ENCODE results near the gene UFM1. TPM values are rescaled to one million over a fixed set of nuclear protein-coding genes. Genes with fewer than 3 reads are reported as not detected.
"Not testable (repeated sequence)": the region's sequence is repeated elsewhere in the genome, so short reads cannot be mapped to it uniquely, and the experiment has no call there.

The UFM1 gene
- total RNA-seq, 1 donor from 2014 or later: 55.7 TPM

DNA sequence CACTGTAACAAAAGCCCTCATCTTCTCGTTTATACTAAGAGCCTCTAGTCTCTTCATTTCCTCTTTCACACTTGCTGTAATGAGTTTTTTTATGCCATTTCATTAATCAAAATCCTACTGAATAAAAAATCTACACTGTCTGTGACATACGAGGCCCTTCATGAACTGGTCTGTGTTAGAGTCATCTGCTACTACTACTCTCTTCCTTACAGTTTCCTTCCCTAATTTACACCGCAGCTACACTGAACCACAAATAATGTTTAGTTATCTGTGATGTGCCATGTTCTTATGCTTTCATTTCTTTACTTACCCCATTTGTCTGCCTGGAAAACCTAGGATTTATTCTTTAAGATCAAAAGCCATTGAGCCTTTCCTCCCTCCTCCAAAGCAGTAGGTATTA is 16.0 kb downstream of the UFM1 start:
- Mint-ChIP-seq H3K27me3 (no peaks in the 10 kb centered on the region), H3K4me3 (no peak overlapping the region), H3K27ac (no peak overlapping the region), H3K36me3 (ENCODE audit: low read depth) (peaks cover 28% of the 10 kb centered on the region), H3K9me3 (no peaks in the 10 kb centered on the region), H3K4me1 (peaks cover 13% of the 10 kb centered on the region)
- DNase-seq (no peak), ATAC-seq (ENCODE audit: low read depth) (no peak)
- ChIA-PET POLR2A (no interaction called here), CTCF (no interaction called here)
- TF ChIP-seq, protein P1, sequence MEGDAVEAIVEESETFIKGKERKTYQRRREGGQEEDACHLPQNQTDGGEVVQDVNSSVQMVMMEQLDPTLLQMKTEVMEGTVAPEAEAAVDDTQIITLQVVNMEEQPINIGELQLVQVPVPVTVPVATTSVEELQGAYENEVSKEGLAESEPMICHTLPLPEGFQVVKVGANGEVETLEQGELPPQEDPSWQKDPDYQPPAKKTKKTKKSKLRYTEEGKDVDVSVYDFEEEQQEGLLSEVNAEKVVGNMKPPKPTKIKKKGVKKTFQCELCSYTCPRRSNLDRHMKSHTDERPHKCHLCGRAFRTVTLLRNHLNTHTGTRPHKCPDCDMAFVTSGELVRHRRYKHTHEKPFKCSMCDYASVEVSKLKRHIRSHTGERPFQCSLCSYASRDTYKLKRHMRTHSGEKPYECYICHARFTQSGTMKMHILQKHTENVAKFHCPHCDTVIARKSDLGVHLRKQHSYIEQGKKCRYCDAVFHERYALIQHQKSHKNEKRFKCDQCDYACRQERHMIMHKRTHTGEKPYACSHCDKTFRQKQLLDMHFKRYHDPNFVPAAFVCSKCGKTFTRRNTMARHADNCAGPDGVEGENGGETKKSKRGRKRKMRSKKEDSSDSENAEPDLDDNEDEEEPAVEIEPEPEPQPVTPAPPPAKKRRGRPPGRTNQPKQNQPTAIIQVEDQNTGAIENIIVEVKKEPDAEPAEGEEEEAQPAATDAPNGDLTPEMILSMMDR (IDR thresholded peaks at IDR 0.05): no peak
- intact Hi-C loops (cut with micrococcal nuclease): no loop called here

DNA sequence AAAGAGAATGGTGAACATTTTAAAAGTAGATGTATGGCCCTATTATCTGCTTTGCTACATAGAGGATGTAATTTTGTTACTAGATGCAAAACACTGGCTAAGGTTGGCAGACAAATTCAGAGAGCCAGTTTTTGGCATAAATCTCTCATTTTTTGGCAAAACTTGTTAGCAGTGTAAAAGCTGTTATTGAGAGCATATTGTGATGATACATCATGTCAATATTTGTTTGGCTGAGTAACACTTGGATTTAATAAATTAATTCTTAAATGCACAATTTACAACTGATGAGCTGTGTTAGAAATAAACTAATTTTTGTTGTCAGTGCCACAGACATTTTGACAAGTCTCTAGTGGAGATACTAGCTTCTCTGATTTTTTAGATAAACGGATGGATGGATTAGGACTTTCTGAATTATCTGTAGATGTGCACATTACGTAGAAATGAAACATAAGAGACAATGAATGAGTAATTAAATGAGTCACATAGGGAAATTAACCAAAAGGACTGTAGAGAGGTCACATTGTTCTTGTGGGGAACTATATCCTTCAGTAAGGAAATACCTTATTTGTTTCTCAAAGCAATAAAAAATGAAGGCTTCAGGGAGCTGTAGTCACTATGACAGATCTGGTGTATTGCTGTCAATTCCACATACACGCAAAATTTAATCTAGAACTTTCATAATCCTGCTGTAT is 17.4 kb downstream of the UFM1 start:
- Mint-ChIP-seq H3K4me1 (peaks cover 1% of the 10 kb centered on the region), H3K4me3 (no peak overlapping the region), H3K27me3 (peaks cover 3% of the 10 kb centered on the region), H3K36me3 (ENCODE audit: low read depth) (peaks cover 16% of the 10 kb centered on the region), H3K27ac (no peak overlapping the region), H3K9me3 (no peaks in the 10 kb centered on the region)
- ChIA-PET POLR2A (no interaction called here), CTCF (no interaction called here)
- DNase-seq (no peak), ATAC-seq (ENCODE audit: low read depth) (no peak)
- intact Hi-C loops (cut with micrococcal nuclease): no loop called here
- TF ChIP-seq, protein P1 (IDR thresholded peaks at IDR 0.05): no peak

DNA sequence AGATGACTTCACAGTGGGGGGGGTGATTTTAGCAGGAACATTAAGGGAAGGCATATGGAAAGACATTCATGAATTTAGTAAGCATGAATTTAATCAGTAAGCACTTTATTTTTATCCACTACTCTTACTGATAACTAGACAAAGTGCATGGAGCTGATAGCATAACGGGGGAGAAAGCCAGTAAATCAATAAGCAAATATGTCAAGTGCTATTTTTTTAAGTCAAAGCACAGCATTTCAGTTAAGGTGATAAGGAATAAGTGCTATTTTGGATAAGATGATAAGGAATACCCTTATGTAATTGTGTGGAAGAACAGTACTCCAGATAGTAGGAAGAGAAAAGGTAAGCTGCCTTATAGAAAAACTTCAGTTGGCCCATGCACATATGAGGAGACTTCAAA is 19.4 kb downstream of the UFM1 start:
- TF ChIP-seq, protein P1 (IDR thresholded peaks at IDR 0.05): no peak
- CTCF ChIA-PET: no interaction called here
- no peak overlapping the region for H3K27ac Mint-ChIP-seq

DNA sequence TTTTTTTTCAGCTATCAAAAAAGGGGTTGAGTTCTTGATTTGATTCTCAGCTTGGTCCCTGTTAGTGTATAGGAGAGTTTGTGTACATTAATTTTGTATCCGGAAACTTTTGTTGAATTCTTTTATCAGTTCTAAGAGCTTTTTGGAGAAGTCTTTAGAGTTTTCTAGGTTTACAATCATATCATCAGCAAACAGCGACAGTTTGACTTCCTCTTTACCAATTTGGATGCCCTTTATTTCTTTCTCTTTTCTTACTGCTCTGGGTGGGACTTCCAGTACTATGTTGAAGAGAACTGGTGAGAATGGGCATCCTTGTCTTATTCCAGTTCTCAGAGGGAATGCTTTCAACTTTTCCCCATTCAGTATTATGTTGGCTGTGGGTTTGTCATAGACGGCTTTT is 20.4 kb downstream of the UFM1 start:
- H3K27ac Mint-ChIP-seq; H3K9me3 Mint-ChIP-seq; ATAC-seq (ENCODE audit: low read depth); intact Hi-C loops (cut with micrococcal nuclease); H3K4me3 Mint-ChIP-seq; H3K4me1 Mint-ChIP-seq; H3K36me3 Mint-ChIP-seq (ENCODE audit: low read depth); CTCF ChIA-PET; POLR2A ChIA-PET; DNase-seq: not testable (repeated sequence)
- peaks cover 13% of the 10 kb centered on the region for H3K27me3 Mint-ChIP-seq

More for the DNA sequence above, 19.4 kb downstream of the UFM1 start:
- no peak for DNase-seq
- peaks cover 11% of the 10 kb centered on the region for H3K27me3 Mint-ChIP-seq
- H3K4me1 Mint-ChIP-seq: no peaks in the 10 kb centered on the region
- H3K4me3 Mint-ChIP-seq: no peak overlapping the region
- no peak for ATAC-seq (ENCODE audit: low read depth)
- H3K9me3 Mint-ChIP-seq: no peaks in the 10 kb centered on the region
- POLR2A ChIA-PET: no interaction called here
- H3K36me3 Mint-ChIP-seq (ENCODE audit: low read depth): peaks cover 3% of the 10 kb centered on the region
- intact Hi-C loops (cut with micrococcal nuclease): no loop called here

DNA sequence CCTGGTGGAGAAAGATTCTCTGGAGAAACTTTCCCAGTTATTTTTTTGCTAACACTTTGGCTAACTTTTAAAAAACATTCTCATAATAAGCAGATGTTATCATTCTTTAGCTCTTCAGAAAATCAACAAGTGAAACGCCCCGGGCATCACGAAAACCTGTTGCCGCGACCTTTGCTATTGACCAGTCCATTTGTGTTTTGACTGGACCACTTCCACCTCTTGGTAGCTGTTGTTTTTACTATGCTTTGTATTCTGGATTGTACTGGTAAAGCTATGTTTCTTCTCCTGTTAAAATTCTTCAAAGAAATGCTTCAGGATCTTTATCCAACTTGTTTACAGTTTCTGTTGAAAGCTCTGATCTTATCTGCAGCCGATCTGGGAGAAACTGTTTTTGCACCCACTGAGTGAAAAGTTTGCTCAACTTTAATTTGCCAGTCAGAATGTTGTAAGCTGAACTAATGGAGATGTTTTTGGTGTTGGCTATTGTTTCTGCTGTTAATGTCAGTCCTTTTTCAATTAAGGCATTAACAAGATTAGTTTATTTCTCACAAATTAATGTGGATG is 23.3 kb downstream of the UFM1 start:
- no peak for DNase-seq
- CTCF ChIA-PET: no interaction called here
- no peaks in the 10 kb centered on the region for H3K9me3 Mint-ChIP-seq
- H3K36me3 Mint-ChIP-seq (ENCODE audit: low read depth): no peaks in the 10 kb centered on the region
- intact Hi-C loops (cut with micrococcal nuclease): no loop called here
- H3K27ac Mint-ChIP-seq: no peak overlapping the region
- POLR2A ChIA-PET: no interaction called here
- H3K4me1 Mint-ChIP-seq: no peaks in the 10 kb centered on the region
- TF ChIP-seq, protein P1 (IDR thresholded peaks at IDR 0.05): no peak
- no peak for ATAC-seq (ENCODE audit: low read depth)
- no peak overlapping the region for H3K4me3 Mint-ChIP-seq
- peaks cover 16% of the 10 kb centered on the region for H3K27me3 Mint-ChIP-seq
